Heart right ventricle (tissue), 16 donors: ENCODE data around the gene MRPL41. TPM values are rescaled to one million over a fixed set of nuclear protein-coding genes. Genes with fewer than 3 reads are reported as not detected.

ENCODE experiments used
- ATAC-seq, 8 donors: fragments of 200-7000 bp; cut with Tn5 transposase; one replicate each; pipeline ENCODE4 v1.9.1; 2020; ENCODE audit warnings: mild to moderate bottlenecking in 8 of 8, moderate library complexity in 8 of 8, moderate number of reproducible peaks in 1 of 8
- DNase-seq, 2 donors: peaks; one replicate each; pipeline ENCODE4 v3.0.0-alpha.2; 2020
- H3K27ac ChIP-seq, 10 donors: fragments of 200-600 bp; sonication (generic) in 2 of 10; one replicate each; pipeline versions ENCODE4 v1.5.0 to v1.8.0; 2020 to 2022; ENCODE audit warnings: mild to moderate bottlenecking in 3 of 10
- H3K27me3 ChIP-seq, 7 donors: fragments of 200-600 bp; one replicate each; pipeline ENCODE4 v1.8.0; 2021 to 2022; ENCODE audit warnings: mild to moderate bottlenecking in 2 of 7
- H3K36me3 ChIP-seq, 9 donors: fragments of 200-600 bp; sonication (generic) in 1 of 9; one replicate each; pipeline versions ENCODE4 v1.5.0 to v1.8.0; 2020 to 2022; ENCODE audit warnings: mild to moderate bottlenecking in 2 of 9
- H3K4me1 ChIP-seq, 9 donors: fragments of 200-600 bp; sonication (generic) in 1 of 9; one replicate each; pipeline versions ENCODE4 v1.5.0 to v1.8.0; 2020 to 2022; ENCODE audit warnings: mild to moderate bottlenecking in 4 of 9
- H3K4me3 ChIP-seq, 10 donors: fragments of 200-600 bp; sonication (generic) in 2 of 10; one replicate each; pipeline versions ENCODE4 v1.5.0 to v1.8.0; 2020 to 2022; ENCODE audit warnings: mild to moderate bottlenecking in 7 of 10, moderate library complexity in 2 of 10
- H3K9me3 ChIP-seq, 11 donors: fragments of 200-600 bp in 10 of 11; sonication (generic) in 2 of 11; one replicate each; pipeline versions ENCODE4 v1.5.0 to v1.8.0; 2013 to 2022; ENCODE audit warnings: mild to moderate bottlenecking in 2 of 11, control low read depth in 1 of 11, moderate library complexity in 1 of 11
- CTCF ChIP-seq, 9 donors: fragments of 200-600 bp; sonication (generic) in 2 of 9; IDR thresholded peaks; one replicate each; pipeline versions ENCODE4 v1.5.0 to v1.8.0; 2021 to 2022; ENCODE audit warnings: antibody characterized with exemption in 9 of 9, mild to moderate bottlenecking in 5 of 9, moderate library complexity in 1 of 9
- WGBS, 2 donors: extraction: QIAGEN DNeasy Blood & Tissue Kit; methylation state at CpG; one replicate each; pipeline ENCODE4 v1.1.7; 2013; ENCODE audit warnings: inconsistent platforms in 1 of 2; 5-methylcytosine and 5-hydroxymethylcytosine counted together
- intact Hi-C, 10 donors: fragments of 100-400 bp; cut with DNase I; formaldehyde crosslinking; loops; one replicate each; pipeline versions ENCODE4 v1.11.1 to v1.14.2; 2022
- polyA plus RNA-seq, 2 donors: library from polyadenylated mRNA; stranded (reverse); fragments of 200-250 nt; gene quantifications; one replicate each; pipeline ENCODE4 v1.2.3, GENCODE V29; 2013
- total RNA-seq, 10 donors: library from RNA; stranded (reverse); fragmentation: NEBNext Ultra II Directional in 3 of 10; extraction: Animal tissue kit (Norgen Biotek cat#: 25700) in 3 of 10; gene quantifications; one replicate each; pipeline versions ENCODE4 v1.2.1 to v1.2.4, GENCODE V29; 2021 to 2023
- donor health status: Arrhythmogenic right ventricular cardiomyopathy.
- donor health status: ischemic (EF 13 %, LVEDD 7.1; RV severe dilation, severe dysfunction).
- donor health status: healthy with polysubstance abuse.
- donor health status: DM: no; HTN: yes; CAD: no.
- donor health status: DM: no; HTN: no; CAD: no.
- donor health status: ischemic (EF 25% LVEDD 6.9; RV normal size, moderate dysfunction).
- donor health status: ischemic (EF 25% LVEDD 5.7; RV mildly dilated, moderate dysfunction).
- donor health status: healthy.
- donor health status: DM: yes; HTN: yes; CAD: no.
- donor health status: Ischemic cardiomyopathy.
- donor health status: ischemic (EF 35%, LVEDD 5.7; RV mildly dilated, moderate dysfunction).
- donor health status: nonischemic (EF 11% LVEDD 7.7; RV severe dilation, severe dysfunction).
- donor health status: DM: yes; HTN: yes; CAD: no.
- donor health status: PGD.
- donor health status: ischemic (EF 29% LVEDD 5.4; RV normal size, mild dysfunction).
- donor health status: nonischemic (EF 23%, LVEDD 6.1; RV moderate dilation, normal function).

MRPL41 gene
- total and polyA plus RNA-seq, 12 donors, result 133 to 1,052 (median 215) TPM

GRCh38 chr9:137555179-137555578 lies 3.5 kb downstream of the MRPL41 start:
- H3K36me3 ChIP-seq, result peaks cover 0 to 75% (median 20%) of the 10 kb centered on the region in 9 donors
- no peaks in the 10 kb centered on the region for H3K27me3 ChIP-seq
- H3K4me3 ChIP-seq, result no peak overlapping the region
- DNase-seq (no peak), ATAC-seq (no peak)
- H3K4me1 ChIP-seq, result peaks cover 0 to 22% (median 10%) of the 10 kb centered on the region in 9 donors
- H3K9me3 ChIP-seq, result no peaks in the 10 kb centered on the region
- WGBS, 2 donors, result 87 to 89% methylated on average over 10 of the region's 10 CpGs
- H3K27ac ChIP-seq, result no peak overlapping the region
- intact Hi-C loops, result no loop called here
- no peak for TF ChIP-seq CTCF (IDR thresholded peaks at IDR 0.05)

- ATAC-seq, result peak in 2 of 8 donors; percentile 8 to 28
- DNase-seq, result peak in 1 of 2 donors; percentile 49
- Histone ChIP-seq H3K27me3 (no peaks in the 10 kb centered on the region), H3K27ac (peak overlapping the region in 2 of 10 donors; percentile 2 to 29), H3K4me1 (peaks cover 0 to 19% (median 8%) of the 10 kb centered on the region in 9 donors), H3K9me3 (no peaks in the 10 kb centered on the region), H3K4me3 (no peak overlapping the region), H3K36me3 (peaks cover 0 to 81% (median 20%) of the 10 kb centered on the region in 9 donors)
- no peak for TF ChIP-seq CTCF (IDR thresholded peaks at IDR 0.05)
- intact Hi-C loops, result no loop called here
- WGBS, 2 donors, result 77 to 84% methylated on average over 24 of the region's 24 CpGs
Observed at GRCh38 chr9:137556069-137556838, 4.6 kb downstream of the MRPL41 start.

- TF ChIP-seq CTCF (IDR thresholded peaks at IDR 0.05), result no peak
- H3K27me3 ChIP-seq, result no peaks in the 10 kb centered on the region
- no peak overlapping the region for H3K27ac ChIP-seq
- intact Hi-C loops, result no loop called here
- 95 to 98% methylated on average over 4 of the region's 4 CpGs for WGBS, 2 donors
- ATAC-seq (no peak), DNase-seq (no peak)
- no peak overlapping the region for H3K4me3 ChIP-seq
- H3K9me3 ChIP-seq, result no peaks in the 10 kb centered on the region
- peaks cover 0 to 8% (median 0%) of the 10 kb centered on the region in 9 donors for H3K4me1 ChIP-seq
- peaks cover 0 to 94% (median 24%) of the 10 kb centered on the region in 9 donors for H3K36me3 ChIP-seq
Observed at GRCh38 chr9:137558127-137558526, 6.4 kb downstream of the MRPL41 start.

- ATAC-seq (peak in 3 of 8 donors; percentile 18 to 43 (median 38)), DNase-seq (no peak)
- H3K9me3 ChIP-seq, result no peaks in the 10 kb centered on the region
- WGBS, 2 donors, result 89 to 91% methylated on average over 10 of the region's 10 CpGs
- no peak for TF ChIP-seq CTCF (IDR thresholded peaks at IDR 0.05)
- H3K4me3 ChIP-seq, result no peak overlapping the region
- no peaks in the 10 kb centered on the region for H3K4me1 ChIP-seq
- intact Hi-C loops, result no loop called here
- no peak overlapping the region for H3K27ac ChIP-seq
- peaks cover 0 to 60% (median 23%) of the 10 kb centered on the region in 9 donors for H3K36me3 ChIP-seq
- H3K27me3 ChIP-seq, result no peaks in the 10 kb centered on the region
Observed at GRCh38 chr9:137564134-137564533, 12.5 kb downstream of the MRPL41 start.
